AG09319 (cell line): ENCODE results near the gene KRI1.
"Not testable (repeated sequence)": the region's sequence is repeated elsewhere in the genome, so short reads cannot be mapped to it uniquely, and the experiment has no call there.

Experiments used
- DNase-seq: peaks from one replicate; pipeline ENCODE4 v3.0.0-alpha.2; 2010; ENCODE audit warnings: low read depth; ENCODE audit errors: extremely low read depth
- TF ChIP-seq, protein P1 (sequence below): IDR thresholded peaks from 2 replicates; pipeline ENCODE4 v1.5.1; 2011; ENCODE audit warnings: low read depth, mild to moderate bottlenecking, inconsistent platforms, low read length, moderate library complexity

The KRI1 gene

DNA sequence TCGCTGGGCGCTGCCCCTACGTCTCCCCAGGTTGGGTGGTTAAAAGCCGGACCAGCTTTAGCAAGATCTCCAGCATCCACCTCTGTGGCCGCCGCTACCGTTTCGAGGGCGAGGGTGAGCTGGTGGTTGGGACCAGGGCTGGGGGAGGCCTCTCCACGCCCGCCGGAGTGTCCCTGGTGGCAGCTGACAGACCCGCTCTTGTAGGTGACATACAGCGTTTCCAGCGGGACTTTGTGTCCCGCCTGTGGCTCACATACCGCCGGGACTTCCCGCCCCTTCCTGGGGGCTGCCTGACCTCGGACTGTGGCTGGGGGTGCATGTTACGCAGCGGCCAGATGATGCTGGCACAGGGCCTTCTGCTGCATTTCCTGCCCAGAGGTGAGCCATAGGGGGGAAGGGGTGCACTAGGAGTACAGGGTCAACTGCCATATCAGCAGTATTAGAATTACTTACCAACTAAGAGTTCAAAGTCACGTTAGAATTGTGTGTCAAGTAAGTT is 21.0 kb downstream of the KRI1 start:
- no peak for DNase-seq
- TF ChIP-seq, protein P1, sequence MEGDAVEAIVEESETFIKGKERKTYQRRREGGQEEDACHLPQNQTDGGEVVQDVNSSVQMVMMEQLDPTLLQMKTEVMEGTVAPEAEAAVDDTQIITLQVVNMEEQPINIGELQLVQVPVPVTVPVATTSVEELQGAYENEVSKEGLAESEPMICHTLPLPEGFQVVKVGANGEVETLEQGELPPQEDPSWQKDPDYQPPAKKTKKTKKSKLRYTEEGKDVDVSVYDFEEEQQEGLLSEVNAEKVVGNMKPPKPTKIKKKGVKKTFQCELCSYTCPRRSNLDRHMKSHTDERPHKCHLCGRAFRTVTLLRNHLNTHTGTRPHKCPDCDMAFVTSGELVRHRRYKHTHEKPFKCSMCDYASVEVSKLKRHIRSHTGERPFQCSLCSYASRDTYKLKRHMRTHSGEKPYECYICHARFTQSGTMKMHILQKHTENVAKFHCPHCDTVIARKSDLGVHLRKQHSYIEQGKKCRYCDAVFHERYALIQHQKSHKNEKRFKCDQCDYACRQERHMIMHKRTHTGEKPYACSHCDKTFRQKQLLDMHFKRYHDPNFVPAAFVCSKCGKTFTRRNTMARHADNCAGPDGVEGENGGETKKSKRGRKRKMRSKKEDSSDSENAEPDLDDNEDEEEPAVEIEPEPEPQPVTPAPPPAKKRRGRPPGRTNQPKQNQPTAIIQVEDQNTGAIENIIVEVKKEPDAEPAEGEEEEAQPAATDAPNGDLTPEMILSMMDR, result no peak

DNA sequence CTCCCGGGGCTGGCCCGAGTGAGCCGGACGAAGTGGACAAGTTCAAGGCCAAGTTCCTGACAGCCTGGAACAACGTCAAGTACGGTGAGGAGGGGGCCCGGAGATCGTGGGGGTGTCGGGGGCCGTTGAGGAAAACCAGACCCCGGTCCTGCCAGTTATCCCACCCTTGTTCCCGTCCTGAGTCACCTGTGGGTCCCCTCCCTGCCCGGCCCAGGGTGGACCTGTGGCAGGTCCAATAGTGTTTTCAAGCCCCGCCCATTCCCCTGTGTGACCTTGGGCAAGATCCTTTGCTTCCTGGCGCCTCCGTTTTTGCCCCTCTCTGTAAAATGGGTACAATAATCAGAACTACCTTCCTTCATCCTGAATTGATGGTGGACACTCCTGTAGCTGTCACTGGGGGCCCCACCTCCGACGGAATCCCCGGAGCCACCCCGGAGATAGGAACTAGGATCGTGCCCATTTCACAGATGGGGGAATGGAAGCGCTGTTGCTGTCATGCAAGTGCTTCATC is 21.5 kb downstream of the KRI1 start:
- TF ChIP-seq, protein P1, result no peak
- no peak for DNase-seq

DNA sequence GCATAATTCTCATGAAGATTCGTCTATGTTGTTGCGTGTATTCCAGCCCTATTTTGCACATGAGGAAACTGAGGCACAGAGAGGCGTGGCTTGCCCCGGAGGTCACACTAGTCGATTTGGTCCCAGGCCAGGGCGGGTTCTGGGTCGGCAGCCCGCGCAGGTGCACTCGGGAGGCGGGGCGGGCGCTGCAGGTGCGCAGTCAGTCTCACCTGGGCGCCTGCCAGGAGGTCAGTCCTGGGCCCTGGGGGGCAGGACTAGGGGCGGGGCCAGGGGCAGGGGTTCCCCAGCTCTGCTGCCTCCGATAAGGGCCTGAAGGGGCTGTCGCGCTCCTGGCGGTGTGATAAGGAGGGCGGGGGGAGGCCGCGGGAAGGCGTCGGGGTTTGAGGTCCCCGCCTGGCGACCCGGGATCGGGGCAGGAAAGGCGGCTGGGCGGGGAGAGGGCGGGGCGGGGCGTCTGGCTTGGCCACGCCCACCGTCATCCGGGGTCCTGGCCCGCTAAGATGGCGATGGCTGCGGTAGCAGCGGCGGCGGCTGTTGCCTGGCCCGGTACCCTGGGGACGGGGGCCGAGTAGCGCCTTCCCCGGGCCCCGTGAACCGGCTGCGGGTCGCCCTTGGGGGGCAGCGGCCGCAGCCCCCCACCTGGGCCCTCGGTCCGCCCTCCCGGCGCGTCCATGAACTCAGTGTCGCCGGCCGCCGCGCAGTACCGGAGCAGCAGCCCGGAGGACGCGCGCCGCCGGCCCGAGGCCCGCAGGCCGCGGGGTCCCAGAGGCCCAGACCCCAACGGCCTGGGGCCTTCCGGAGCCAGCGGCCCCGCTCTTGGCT is 22.2 kb downstream of the KRI1 start, which contains the start of gene ATG4D:
Gene ATG4D, plus strand, starts transcription at position 485 of the 822 bp plus-strand sequence. Its CDS starts 187 bp downstream, at position 672.
- DNase-seq, result no peak
- TF ChIP-seq, protein P1, result no peak

DNA sequence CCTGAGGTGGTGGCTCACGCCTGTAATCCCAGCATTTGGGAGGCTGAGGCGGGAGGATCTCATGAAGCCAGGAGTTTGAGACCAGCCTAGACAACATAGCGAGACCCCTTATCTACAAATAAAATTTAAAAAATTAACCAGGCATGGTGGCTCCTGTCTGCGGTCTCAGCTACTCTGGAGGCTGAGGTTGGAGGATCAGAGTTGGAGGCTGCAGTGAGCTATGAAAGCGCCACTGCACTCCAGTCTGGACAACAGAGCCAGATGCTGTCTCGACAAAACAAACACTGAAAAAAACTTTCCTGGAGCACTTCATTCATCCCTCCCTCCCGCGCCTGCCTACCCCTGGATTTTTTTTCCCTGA is 22.8 kb downstream of the KRI1 start:
- DNase-seq, result no peak
- TF ChIP-seq, protein P1, result no peak

DNA sequence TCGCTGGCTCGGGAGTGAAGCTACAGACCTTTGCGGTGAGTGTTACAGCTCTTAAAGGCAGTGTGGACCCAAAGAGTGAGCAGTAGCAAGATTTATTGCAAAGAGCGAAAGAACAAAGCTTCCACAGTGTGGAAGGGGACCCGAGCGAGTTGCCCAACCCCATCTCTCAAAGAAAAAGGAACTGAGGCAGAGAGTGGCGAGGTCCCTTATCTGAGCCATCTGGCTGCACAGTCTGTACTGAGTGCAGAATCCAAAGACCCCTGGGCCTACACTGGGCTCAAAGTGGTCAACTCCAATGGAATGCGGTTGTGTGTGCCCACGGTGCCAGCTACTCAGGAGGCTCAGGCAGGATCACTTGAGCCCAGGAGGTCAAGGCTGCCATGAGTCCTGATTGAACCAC is 26.8 kb downstream of the KRI1 start:
- DNase-seq, result not testable (repeated sequence)

DNA sequence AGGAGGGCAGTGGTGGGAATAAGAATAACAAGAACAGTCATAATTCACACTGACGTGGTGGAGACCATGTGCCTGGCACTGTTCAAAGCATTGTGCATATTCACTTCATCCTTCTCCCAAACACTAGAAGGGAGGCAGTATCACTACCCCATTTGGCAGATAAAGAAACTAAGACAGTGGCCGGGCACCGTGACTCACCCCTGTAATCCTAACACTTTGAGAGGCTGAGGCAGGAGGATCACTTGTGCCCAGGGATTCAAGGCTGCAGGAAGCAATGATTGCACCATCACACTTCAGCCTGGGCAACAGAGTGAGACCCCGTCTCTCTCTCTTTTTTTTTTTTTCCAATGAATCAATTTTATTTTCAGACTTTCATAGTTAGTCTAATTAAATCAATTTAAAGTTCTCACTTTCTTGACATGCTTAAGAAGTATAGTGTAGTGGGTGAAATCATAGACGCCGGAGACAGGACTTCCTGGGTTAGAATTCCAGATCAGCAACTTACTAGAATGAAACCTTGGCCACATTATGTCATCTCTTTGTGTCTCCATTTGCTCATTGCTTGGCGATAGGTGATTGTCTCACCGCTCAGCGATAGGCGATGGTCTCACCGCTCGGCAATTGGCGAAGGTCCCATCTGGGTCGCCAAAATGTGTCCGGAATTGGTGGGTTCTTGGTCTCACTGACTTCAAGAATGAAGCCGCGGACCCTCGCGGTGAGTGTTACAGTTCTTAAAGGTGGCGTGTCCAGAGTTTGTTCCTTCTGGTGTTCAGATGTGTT is 27.4 kb downstream of the KRI1 start:
- TF ChIP-seq, protein P1, result no peak
- no peak for DNase-seq

DNA sequence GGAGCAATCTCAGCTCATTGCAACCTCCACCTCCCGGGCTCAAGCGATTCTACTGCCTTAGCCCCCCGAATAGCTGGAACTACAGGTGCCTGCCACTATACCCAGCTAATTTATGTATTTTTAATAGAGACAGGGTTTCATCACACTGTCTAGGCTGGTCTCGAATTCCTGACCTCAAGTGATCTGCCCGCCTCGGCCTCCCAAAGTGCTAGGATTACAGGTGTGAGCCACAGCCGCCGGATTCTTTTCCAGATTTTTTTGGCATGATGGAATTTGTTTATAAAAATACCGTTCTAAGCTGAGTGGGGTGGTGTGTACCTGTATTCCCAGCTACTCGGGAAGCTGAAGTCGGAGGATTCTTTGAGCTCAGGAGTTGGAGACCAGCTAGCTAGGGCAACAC is 28.1 kb downstream of the KRI1 start:
- TF ChIP-seq, protein P1, result no peak
- DNase-seq, result no peak
